Thyroid gland (tissue), 4 donors: ENCODE results near the gene CEP120. TPM values are rescaled to one million over a fixed set of nuclear protein-coding genes. Genes with fewer than 3 reads are reported as not detected.
A peak's percentile ranks its signal among the peaks of the same experiment; 100 is the strongest.

ENCODE experiments used
- DNase-seq, 2 donors: peaks; one replicate each; pipeline ENCODE4 v3.0.0-alpha.2; 2019
- H3K27ac ChIP-seq, 3 donors: fragments of 200-600 bp; sonication (generic); 1 replicate in 2 of 3; 2 replicates in 1 of 3; pipeline ENCODE4 v1.5.1; 2016 to 2019; ENCODE audit warnings: mild to moderate bottlenecking in 1 of 3, moderate library complexity in 1 of 3
- H3K27me3 ChIP-seq: fragments of 200-600 bp; sonication (generic); one replicate; pipeline ENCODE4 v1.5.1; 2019
- H3K36me3 ChIP-seq, 2 donors: fragments of 200-600 bp; sonication (generic); one replicate each; pipeline ENCODE4 v1.5.1; 2016 to 2019
- H3K4me1 ChIP-seq, 2 donors: fragments of 200-600 bp; sonication (generic); one replicate each; pipeline ENCODE4 v1.5.1; 2017 to 2019
- H3K4me3 ChIP-seq, 3 donors: fragments of 200-600 bp; sonication (generic); replicated peaks in 1 of 3; 1 replicate in 2 of 3; 2 replicates in 1 of 3; pipeline ENCODE4 v1.5.1; 2016; ENCODE audit warnings: mild to moderate bottlenecking in 1 of 3
- H3K9me3 ChIP-seq: fragments of 200-600 bp; sonication (generic); one replicate; pipeline ENCODE4 v1.5.1; 2017
- CTCF ChIP-seq, 6 experiments: fragments of 200-600 bp in 3 of 6; fragments of 450-650 bp in 3 of 6; sonication (generic) in 3 of 6; IDR thresholded peaks; one replicate each; pipeline ENCODE4 v1.5.1; 2016 to 2019; ENCODE audit warnings: antibody characterized with exemption in 6 of 6, mild to moderate bottlenecking in 2 of 6, inconsistent platforms in 1 of 6, moderate library complexity in 1 of 6
- POLR2A ChIP-seq, 2 donors: fragments of 450-650 bp; IDR thresholded peaks; one replicate each; pipeline ENCODE4 v1.6.1; 2017; ENCODE audit warnings: antibody characterized with exemption in 2 of 2, mild to moderate bottlenecking in 2 of 2, moderate library complexity in 1 of 2
- WGBS, 2 donors: methylation state at CpG; one replicate each; pipeline ENCODE4 v1.1.5; 2017; 5-methylcytosine and 5-hydroxymethylcytosine counted together
- intact Hi-C: fragments of 100-400 bp; cut with DNase I; formaldehyde crosslinking; loops from one replicate; pipeline ENCODE4 v1.15.1; 2023
- total RNA-seq, 4 donors: library from RNA; depleted of rRNA; stranded (reverse); fragments of >200 nt; gene quantifications; one replicate each; pipeline ENCODE4 v1.2.3, GENCODE V29; 2016

CEP120 gene
- total RNA-seq, 4 donors from 2014 or later: 21.7 to 32.0 (median 23.6) TPM

GRCh38 chr5:123389794-123390193 lies 33.4 kb downstream of the CEP120 start:
- H3K27ac ChIP-seq: no peak overlapping the region
- H3K4me3 ChIP-seq: no peak overlapping the region
- H3K4me1 ChIP-seq: no peaks in the 10 kb centered on the region
- H3K36me3 ChIP-seq: peaks cover 21 to 23% of the 10 kb centered on the region in 2 donors
- no peaks in the 10 kb centered on the region for H3K27me3 ChIP-seq
- TF ChIP-seq CTCF (IDR thresholded peaks at IDR 0.05): no peak
- TF ChIP-seq POLR2A (IDR thresholded peaks at IDR 0.05): no peak
- H3K9me3 ChIP-seq: no peaks in the 10 kb centered on the region
- no peak for DNase-seq
- intact Hi-C loops: no loop called here

- TF ChIP-seq POLR2A (IDR thresholded peaks at IDR 0.05): no peak
- TF ChIP-seq CTCF (IDR thresholded peaks at IDR 0.05): no peak
- Histone ChIP-seq H3K27ac (no peak overlapping the region), H3K4me3 (no peak overlapping the region), H3K4me1 (no peaks in the 10 kb centered on the region), H3K9me3 (no peaks in the 10 kb centered on the region), H3K27me3 (no peaks in the 10 kb centered on the region), H3K36me3 (peaks cover 17 to 22% of the 10 kb centered on the region in 2 donors)
- no peak for DNase-seq
- intact Hi-C loops: no loop called here
- 91 to 94% methylated on average over 3 of the region's 3 CpGs for WGBS, 2 donors
Observed at GRCh38 chr5:123387313-123387712, 35.9 kb downstream of the CEP120 start.

GRCh38 chr5:123382252-123382651 lies 41.0 kb downstream of the CEP120 start:
- Histone ChIP-seq H3K27me3 (no peaks in the 10 kb centered on the region), H3K9me3 (no peaks in the 10 kb centered on the region), H3K36me3 (peaks cover 20 to 26% of the 10 kb centered on the region in 2 donors), H3K27ac (no peak overlapping the region), H3K4me3 (no peak overlapping the region), H3K4me1 (no peaks in the 10 kb centered on the region)
- 94 to 99% methylated on average over 1 of the region's 1 CpG for WGBS, 2 donors
- intact Hi-C loops: no loop called here
- no peak for TF ChIP-seq CTCF (IDR thresholded peaks at IDR 0.05)
- TF ChIP-seq POLR2A (IDR thresholded peaks at IDR 0.05): no peak
- no peak for DNase-seq

- Histone ChIP-seq H3K9me3 (no peaks in the 10 kb centered on the region), H3K4me1 (no peaks in the 10 kb centered on the region), H3K27ac (no peak overlapping the region), H3K4me3 (no peak overlapping the region), H3K36me3 (no peaks in the 10 kb centered on the region), H3K27me3 (no peaks in the 10 kb centered on the region)
- intact Hi-C loops: no loop called here
- peak in 5 of 6 experiments; percentile 15 to 56 (median 41) for TF ChIP-seq CTCF (IDR thresholded peaks at IDR 0.05)
- no peak for TF ChIP-seq POLR2A (IDR thresholded peaks at IDR 0.05)
- peak; percentile 51 to 71 for DNase-seq
- WGBS, 2 donors: 79 to 87% methylated on average over 4 of the region's 4 CpGs
Observed at GRCh38 chr5:123371575-123372179, 51.5 kb downstream of the CEP120 start.

GRCh38 chr5:123369371-123369968 lies 53.7 kb downstream of the CEP120 start:
- intact Hi-C loops: no loop called here
- Histone ChIP-seq H3K27me3 (no peaks in the 10 kb centered on the region), H3K36me3 (no peaks in the 10 kb centered on the region), H3K4me3 (no peak overlapping the region), H3K27ac (no peak overlapping the region), H3K4me1 (no peaks in the 10 kb centered on the region), H3K9me3 (no peaks in the 10 kb centered on the region)
- TF ChIP-seq CTCF (IDR thresholded peaks at IDR 0.05) (no peak), POLR2A (IDR thresholded peaks at IDR 0.05) (no peak)
- no peak for DNase-seq
- 89 to 93% methylated on average over 1 of the region's 1 CpG for WGBS, 2 donors
